WI38 (cell line): ENCODE measurements around the gene GALR2.

Experiments used
- H3K4me3 ChIP-seq: 2 replicates; pipeline ENCODE4 v1.5.1; 2011; ENCODE audit warnings: low read depth, mild to moderate bottlenecking, control low read depth, low read length
- TF ChIP-seq, protein P1 (sequence below): IDR thresholded peaks from 2 replicates; pipeline ENCODE4 v1.5.1; 2012; ENCODE audit warnings: low read depth, mild to moderate bottlenecking, control low read depth, low read length

GALR2 gene

DNA sequence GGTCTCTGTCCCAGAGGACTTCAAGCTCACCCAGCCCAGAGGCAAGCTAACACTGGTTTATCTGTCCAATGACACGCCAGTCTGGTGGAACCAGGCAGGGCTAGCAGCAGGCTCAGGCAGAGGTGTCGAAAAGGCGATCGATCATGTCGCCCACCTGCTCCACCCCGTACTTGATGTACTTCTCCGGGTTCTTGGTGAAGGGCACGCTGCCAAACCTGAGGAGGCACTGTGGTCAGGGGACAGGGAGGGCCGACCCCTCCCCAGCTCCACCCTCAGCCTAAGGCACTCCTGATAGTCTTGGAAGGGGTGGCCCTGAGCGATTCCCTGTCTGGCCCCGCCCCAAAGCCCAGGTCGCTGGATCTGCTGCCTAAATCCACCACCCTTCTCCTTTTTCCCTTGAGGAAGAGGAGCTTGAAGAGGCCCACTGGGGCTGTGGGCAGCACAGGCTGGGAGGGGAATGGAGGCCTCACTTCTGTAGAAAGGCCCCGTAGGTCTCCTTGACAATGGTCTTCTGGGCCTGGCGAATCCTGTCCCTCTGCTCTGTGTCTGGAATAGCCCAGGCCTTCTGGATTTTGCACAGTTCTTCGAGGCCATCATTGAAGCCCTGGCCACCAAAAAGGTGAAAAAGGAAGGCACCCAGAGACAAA, 9.1 kb downstream of the GALR2 start:
- TF ChIP-seq, protein P1, sequence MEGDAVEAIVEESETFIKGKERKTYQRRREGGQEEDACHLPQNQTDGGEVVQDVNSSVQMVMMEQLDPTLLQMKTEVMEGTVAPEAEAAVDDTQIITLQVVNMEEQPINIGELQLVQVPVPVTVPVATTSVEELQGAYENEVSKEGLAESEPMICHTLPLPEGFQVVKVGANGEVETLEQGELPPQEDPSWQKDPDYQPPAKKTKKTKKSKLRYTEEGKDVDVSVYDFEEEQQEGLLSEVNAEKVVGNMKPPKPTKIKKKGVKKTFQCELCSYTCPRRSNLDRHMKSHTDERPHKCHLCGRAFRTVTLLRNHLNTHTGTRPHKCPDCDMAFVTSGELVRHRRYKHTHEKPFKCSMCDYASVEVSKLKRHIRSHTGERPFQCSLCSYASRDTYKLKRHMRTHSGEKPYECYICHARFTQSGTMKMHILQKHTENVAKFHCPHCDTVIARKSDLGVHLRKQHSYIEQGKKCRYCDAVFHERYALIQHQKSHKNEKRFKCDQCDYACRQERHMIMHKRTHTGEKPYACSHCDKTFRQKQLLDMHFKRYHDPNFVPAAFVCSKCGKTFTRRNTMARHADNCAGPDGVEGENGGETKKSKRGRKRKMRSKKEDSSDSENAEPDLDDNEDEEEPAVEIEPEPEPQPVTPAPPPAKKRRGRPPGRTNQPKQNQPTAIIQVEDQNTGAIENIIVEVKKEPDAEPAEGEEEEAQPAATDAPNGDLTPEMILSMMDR: no peak
- H3K4me3 ChIP-seq: no peak overlapping the region

DNA sequence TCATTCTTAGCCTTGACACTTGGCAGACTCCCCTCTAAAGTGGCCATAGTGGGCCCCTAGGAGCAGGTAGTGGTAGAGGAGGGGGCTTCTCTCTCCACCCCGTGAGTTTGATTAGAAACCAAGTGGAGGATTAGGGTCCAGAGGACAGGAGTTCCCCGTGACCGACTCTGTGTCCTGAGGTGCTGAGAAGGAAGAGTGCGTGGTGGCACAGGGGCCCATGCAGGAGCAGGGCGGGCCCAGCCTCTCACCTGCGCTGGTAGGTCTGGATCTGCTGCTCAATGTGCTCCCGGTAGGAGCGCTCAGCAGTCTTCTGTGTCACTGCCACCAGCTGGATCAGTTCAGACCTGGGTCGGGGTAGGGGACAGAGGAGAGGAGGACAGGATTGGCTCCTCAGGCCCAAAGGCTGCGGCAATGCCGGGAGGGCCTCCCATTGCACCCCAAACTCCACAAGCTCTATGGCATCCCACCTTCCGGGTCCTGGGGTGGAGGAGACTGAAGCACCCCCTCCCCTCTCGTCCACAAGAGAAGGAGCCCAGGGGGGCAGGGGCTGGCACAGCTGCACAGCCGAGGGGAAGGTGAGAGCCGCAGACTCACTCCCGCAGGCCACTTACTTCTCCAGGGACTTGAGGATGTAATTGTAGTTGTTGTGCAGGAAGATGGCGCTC, 10.6 kb downstream of the GALR2 start:
- no peak overlapping the region for H3K4me3 ChIP-seq
- TF ChIP-seq, protein P1: no peak

DNA sequence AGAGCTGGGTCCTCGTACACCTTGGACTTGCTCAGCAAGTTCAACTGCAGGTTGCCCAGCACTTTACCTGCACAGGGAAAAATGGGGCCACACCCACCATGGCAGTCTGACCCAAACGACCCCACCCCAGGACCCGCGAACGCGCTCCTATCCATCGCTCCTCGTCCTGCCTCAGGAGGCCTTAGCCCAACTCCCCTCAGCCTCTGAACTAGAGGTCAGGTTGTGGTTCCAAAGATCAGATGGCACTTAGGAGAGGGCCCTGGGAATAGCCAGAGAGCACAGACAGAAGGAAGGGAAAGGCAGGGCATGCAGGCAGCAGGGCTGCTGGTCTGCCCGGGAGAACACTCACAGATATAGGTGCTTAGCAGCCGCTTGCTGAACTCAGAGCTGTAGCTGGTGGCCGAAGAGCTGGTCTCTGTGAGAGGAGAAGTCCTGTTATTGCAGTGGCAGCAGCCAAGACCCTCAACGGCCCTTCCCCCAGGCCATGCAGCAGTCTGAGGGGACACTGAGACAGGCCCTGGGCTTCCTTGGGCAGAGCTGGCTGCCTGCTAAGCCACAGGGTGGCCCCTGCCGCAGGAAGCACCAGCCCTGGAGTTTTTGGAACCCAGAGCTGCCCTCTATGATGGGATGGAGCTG, 11.3 kb downstream of the GALR2 start:
- TF ChIP-seq, protein P1: no peak
- no peak overlapping the region for H3K4me3 ChIP-seq

DNA sequence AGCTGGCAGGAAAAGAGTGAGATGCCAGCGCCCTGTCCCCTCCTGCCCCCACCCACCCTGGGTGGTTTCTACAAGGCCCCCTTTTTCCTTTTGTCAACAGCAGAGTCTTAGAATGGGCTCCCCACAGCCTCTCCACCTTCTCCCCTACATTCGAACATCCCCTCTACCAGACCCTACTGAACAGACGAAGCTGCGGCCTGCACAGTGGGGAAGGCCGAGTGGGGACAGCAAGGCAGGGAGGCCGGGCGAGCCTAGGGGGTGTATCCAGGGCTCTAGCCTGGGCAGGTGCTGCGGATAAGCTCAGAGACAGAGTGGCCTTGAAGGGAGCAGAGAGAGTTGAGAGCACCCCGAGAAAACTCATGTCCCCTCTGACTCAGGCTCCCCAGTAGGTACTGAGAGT, 11.8 kb downstream of the GALR2 start:
- H3K4me3 ChIP-seq: no peak overlapping the region
- TF ChIP-seq, protein P1: no peak

DNA sequence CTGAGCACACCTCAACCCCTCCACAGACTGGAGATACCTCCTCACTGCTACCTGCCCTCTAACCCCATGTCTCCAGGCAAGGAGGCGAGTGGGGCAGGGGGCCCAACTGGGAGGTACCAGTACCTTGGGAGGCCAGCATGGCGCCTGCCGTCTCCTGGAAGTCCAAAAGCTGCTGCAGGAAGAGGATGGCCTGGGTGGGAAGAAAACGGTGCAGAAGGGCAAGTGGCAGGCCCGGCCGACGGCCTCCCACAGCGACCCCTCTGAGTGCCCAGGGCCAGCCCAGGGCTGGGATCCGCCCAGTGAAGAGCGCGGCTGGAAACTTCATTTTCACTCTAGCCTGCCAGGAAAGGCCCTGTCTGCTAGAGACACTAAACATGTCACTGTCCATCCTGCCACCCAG, 12.9 kb downstream of the GALR2 start:
- TF ChIP-seq, protein P1: no peak
- H3K4me3 ChIP-seq: no peak overlapping the region

DNA sequence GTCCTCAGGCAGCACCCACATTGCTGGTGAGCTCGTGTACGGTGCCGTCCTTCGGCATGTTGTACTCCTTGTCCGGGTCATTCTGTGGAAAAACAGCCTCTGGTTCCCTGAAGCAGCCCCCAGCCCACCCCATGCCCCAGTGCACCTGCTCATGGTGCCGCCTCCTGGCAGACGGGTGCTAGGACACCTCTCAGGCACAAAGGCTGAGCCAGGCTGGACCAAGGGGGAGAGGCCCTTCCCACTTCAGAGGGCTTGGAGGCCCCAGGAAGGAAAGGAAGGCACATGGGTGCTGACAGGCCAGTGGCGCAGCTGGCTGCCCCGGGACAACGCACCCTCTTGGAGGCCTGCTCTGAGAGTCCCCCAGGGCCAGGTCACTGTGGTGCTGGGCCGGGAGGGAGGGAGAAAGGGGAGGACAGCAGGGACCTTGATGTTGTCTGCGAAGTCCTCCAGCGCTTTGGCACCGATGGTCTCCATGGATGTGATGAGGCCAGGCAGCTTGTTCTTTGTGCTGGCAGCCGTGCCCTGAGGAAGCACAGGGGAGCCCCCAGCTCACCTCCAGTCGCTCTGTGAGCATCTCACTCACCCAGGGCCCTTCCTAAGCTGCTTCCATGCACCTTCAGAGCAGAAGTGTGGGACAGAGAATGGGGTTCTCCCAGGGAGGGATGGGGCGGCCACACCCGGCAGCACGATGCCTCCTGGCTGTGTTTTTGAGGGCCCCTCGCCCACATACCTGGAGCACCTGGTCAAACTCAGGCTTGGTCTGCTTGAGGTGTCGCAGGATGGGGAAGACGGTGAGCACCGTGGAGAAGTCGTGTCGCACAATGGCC, 13.7 kb downstream of the GALR2 start:
- TF ChIP-seq, protein P1: no peak
- no peak overlapping the region for H3K4me3 ChIP-seq
